HepG2 (cell line): Measurements from ENCODE around the gene IER2. TPM values are rescaled to one million over a fixed set of nuclear protein-coding genes. Genes with fewer than 3 reads are reported as not detected.

Experiments used
- ATAD3A ChIP-seq: sonication (generic); formaldehyde crosslinking; IDR thresholded peaks from 2 replicates; pipeline ENCODE4 v1.4.0; 2020; ENCODE audit warnings: missing genetic modification reagents
- FLYWCH1 ChIP-seq: sonication (generic); formaldehyde crosslinking; IDR thresholded peaks from 2 replicates; pipeline ENCODE4 v1.8.1; 2023; ENCODE audit warnings: mild to moderate bottlenecking, missing genetic modification reagents
- FOXJ3 ChIP-seq: sonication (generic); formaldehyde crosslinking; IDR thresholded peaks from 2 replicates; pipeline ENCODE4 v1.4.0; 2020; ENCODE audit warnings: missing genetic modification reagents, mild to moderate bottlenecking, borderline replicate concordance
- GABPB1 ChIP-seq: IDR thresholded peaks from 2 replicates; pipeline ENCODE4 v1.6.1; 2016; ENCODE audit warnings: mild to moderate bottlenecking, missing genetic modification reagents, moderate library complexity, missing compliant biosample characterization
- IKZF4 ChIP-seq: sonication (generic); formaldehyde crosslinking; IDR thresholded peaks from 2 replicates; pipeline ENCODE4 v1.5.1; 2020; ENCODE audit warnings: borderline replicate concordance, mild to moderate bottlenecking, low read depth, missing genetic modification reagents; ENCODE audit errors: not compliant biosample characterization
- KLF15 ChIP-seq: sonication (generic); formaldehyde crosslinking; IDR thresholded peaks from 2 replicates; pipeline ENCODE4 v1.8.1; 2023; ENCODE audit warnings: borderline replicate concordance, mild to moderate bottlenecking, inconsistent platforms, missing genetic modification reagents, mixed read lengths
- RFX3 ChIP-seq: IDR thresholded peaks from 2 replicates; pipeline ENCODE4 v1.6.1; 2016; ENCODE audit warnings: missing biosample characterization, missing genetic modification reagents
- ZC3H13 ChIP-seq: sonication (generic); formaldehyde crosslinking; IDR thresholded peaks from 2 replicates; pipeline ENCODE4 v1.8.1; 2023; ENCODE audit warnings: mild to moderate bottlenecking, missing genetic modification reagents, moderate library complexity
- ZFYVE20 ChIP-seq: sonication (generic); formaldehyde crosslinking; IDR thresholded peaks from 2 replicates; pipeline ENCODE4 v1.8.0; 2023; ENCODE audit warnings: low read depth, mild to moderate bottlenecking, moderate library complexity, missing genetic modification reagents, borderline replicate concordance
- ZNF619 ChIP-seq: sonication (generic); formaldehyde crosslinking; IDR thresholded peaks from 2 replicates; pipeline ENCODE4 v1.4.0; 2020; ENCODE audit warnings: mild to moderate bottlenecking, missing genetic modification reagents
- polyA plus RNA-seq, 8 experiments: library from polyadenylated mRNA; depleted of rRNA in 3 of 8; stranded (reverse) in 7 of 8; unstranded in 1 of 8; fragments of >200 nt; fragmentation: Illumina TruSeq in 4 of 8; extraction: Trizol in 4 of 8; gene quantifications; 2 replicates each; pipeline versions ENCODE4 v1.2.1 to v1.2.3, GENCODE V29; 2011 to 2016; ENCODE audit warnings: low read depth in 4 of 8, missing spikeins in 1 of 8, mixed read lengths in 1 of 8; ENCODE audit not compliant: insufficient read depth in 1 of 8
- total RNA-seq, 5 experiments: library from RNA; depleted of rRNA; stranded (reverse); fragments of >200 nt; fragmentation: Illumina TruSeq; extraction: Trizol; gene quantifications; 2 replicates each; pipeline ENCODE4 v1.2.3, GENCODE V29; 2016; ENCODE audit warnings: low read depth in 1 of 5
- TF ChIP-seq, protein P1 (sequence below): sonication (generic); formaldehyde crosslinking; IDR thresholded peaks from 2 replicates; pipeline ENCODE4 v1.5.0; 2020; ENCODE audit warnings: mild to moderate bottlenecking, missing genetic modification reagents
- TF ChIP-seq, protein P2 (sequence below): IDR thresholded peaks from 2 replicates; pipeline ENCODE4 v1.4.0; 2020; ENCODE audit warnings: mild to moderate bottlenecking, missing genetic modification reagents
- TF ChIP-seq, protein P3 (sequence below): IDR thresholded peaks from 2 replicates; pipeline ENCODE4 v1.6.1; 2012; ENCODE audit warnings: inconsistent platforms
- TF ChIP-seq, protein P4 (sequence below): sonication (generic); formaldehyde crosslinking; IDR thresholded peaks from 2 replicates; pipeline ENCODE4 v1.4.0; 2020; ENCODE audit warnings: missing genetic modification reagents, mild to moderate bottlenecking, borderline replicate concordance
- TF ChIP-seq, protein P5 (sequence below): sonication (generic); formaldehyde crosslinking; IDR thresholded peaks from 2 replicates; pipeline ENCODE4 v1.4.0; 2020; ENCODE audit warnings: missing genetic modification reagents, borderline replicate concordance
- TF ChIP-seq, protein P6 (sequence below): sonication (generic); formaldehyde crosslinking; IDR thresholded peaks from 2 replicates; pipeline ENCODE4 v1.8.0; 2022; ENCODE audit warnings: missing genetic modification reagents, low read depth, mild to moderate bottlenecking, borderline replicate concordance

The IER2 gene
- total and polyA plus RNA-seq, 2 of the 13 experiments (the other 11 are each of a cell fraction or from before 2014, with no cell fraction given), result 10.1 to 14.3 TPM

DNA sequence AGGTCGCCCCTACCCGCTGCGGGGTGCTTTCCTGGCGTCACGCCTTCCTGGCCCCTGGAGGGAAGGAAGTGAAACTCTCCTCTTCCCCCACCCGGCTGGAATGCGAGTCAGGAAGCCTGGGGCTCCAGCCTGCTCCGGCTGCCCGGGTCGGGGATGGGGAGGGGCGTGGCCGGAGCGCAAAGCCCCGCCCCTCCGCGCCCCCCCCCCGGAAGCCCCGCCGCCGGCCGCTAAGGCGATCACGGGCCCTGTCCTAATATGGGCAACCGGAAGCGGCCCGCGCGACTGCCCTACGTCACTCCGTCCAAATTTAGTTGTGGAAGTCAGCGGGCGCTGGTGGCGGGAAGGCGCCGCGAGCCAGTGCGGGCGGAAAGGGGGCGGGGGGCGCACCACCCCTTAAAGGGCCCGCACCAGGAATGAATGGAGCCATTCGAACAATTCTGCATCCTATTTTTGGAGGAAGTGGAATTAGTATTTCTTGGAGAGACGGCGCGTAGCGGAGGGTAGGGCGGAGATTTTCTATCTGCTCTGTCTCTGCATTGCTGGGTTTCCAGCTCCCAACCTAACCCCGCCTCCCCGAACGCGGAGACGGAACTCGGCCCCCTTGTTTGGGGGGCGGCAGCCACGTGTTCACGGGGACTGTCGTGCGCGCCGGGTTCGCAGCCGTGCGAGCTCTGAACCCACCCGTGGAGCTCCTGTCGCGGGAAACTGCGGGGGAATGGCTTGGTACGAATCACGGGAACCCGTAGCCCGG, 1.6 kb downstream of the IER2 start (continued):
- no peak for TF ChIP-seq ZFYVE20 (CRISPR knock-in tag)
- TF ChIP-seq, protein P1, sequence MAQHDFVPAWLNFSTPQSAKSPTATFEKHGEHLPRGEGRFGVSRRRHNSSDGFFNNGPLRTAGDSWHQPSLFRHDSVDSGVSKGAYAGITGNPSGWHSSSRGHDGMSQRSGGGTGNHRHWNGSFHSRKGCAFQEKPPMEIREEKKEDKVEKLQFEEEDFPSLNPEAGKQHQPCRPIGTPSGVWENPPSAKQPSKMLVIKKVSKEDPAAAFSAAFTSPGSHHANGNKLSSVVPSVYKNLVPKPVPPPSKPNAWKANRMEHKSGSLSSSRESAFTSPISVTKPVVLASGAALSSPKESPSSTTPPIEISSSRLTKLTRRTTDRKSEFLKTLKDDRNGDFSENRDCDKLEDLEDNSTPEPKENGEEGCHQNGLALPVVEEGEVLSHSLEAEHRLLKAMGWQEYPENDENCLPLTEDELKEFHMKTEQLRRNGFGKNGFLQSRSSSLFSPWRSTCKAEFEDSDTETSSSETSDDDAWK (CRISPR knock-in tag), result no peak
- no peak for TF ChIP-seq RFX3 (CRISPR knock-in tag)
- TF ChIP-seq FLYWCH1, result no peak; the same call in 1 of the 2 replicates
- TF ChIP-seq, protein P2, sequence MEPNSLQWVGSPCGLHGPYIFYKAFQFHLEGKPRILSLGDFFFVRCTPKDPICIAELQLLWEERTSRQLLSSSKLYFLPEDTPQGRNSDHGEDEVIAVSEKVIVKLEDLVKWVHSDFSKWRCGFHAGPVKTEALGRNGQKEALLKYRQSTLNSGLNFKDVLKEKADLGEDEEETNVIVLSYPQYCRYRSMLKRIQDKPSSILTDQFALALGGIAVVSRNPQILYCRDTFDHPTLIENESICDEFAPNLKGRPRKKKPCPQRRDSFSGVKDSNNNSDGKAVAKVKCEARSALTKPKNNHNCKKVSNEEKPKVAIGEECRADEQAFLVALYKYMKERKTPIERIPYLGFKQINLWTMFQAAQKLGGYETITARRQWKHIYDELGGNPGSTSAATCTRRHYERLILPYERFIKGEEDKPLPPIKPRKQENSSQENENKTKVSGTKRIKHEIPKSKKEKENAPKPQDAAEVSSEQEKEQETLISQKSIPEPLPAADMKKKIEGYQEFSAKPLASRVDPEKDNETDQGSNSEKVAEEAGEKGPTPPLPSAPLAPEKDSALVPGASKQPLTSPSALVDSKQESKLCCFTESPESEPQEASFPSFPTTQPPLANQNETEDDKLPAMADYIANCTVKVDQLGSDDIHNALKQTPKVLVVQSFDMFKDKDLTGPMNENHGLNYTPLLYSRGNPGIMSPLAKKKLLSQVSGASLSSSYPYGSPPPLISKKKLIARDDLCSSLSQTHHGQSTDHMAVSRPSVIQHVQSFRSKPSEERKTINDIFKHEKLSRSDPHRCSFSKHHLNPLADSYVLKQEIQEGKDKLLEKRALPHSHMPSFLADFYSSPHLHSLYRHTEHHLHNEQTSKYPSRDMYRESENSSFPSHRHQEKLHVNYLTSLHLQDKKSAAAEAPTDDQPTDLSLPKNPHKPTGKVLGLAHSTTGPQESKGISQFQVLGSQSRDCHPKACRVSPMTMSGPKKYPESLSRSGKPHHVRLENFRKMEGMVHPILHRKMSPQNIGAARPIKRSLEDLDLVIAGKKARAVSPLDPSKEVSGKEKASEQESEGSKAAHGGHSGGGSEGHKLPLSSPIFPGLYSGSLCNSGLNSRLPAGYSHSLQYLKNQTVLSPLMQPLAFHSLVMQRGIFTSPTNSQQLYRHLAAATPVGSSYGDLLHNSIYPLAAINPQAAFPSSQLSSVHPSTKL (CRISPR knock-in tag), result peak; percentile 43
- TF ChIP-seq ZNF619 (CRISPR knock-in tag), result no peak
- TF ChIP-seq, protein P3, sequence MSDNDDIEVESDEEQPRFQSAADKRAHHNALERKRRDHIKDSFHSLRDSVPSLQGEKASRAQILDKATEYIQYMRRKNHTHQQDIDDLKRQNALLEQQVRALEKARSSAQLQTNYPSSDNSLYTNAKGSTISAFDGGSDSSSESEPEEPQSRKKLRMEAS, result peak; percentile 94
- TF ChIP-seq, protein P4, sequence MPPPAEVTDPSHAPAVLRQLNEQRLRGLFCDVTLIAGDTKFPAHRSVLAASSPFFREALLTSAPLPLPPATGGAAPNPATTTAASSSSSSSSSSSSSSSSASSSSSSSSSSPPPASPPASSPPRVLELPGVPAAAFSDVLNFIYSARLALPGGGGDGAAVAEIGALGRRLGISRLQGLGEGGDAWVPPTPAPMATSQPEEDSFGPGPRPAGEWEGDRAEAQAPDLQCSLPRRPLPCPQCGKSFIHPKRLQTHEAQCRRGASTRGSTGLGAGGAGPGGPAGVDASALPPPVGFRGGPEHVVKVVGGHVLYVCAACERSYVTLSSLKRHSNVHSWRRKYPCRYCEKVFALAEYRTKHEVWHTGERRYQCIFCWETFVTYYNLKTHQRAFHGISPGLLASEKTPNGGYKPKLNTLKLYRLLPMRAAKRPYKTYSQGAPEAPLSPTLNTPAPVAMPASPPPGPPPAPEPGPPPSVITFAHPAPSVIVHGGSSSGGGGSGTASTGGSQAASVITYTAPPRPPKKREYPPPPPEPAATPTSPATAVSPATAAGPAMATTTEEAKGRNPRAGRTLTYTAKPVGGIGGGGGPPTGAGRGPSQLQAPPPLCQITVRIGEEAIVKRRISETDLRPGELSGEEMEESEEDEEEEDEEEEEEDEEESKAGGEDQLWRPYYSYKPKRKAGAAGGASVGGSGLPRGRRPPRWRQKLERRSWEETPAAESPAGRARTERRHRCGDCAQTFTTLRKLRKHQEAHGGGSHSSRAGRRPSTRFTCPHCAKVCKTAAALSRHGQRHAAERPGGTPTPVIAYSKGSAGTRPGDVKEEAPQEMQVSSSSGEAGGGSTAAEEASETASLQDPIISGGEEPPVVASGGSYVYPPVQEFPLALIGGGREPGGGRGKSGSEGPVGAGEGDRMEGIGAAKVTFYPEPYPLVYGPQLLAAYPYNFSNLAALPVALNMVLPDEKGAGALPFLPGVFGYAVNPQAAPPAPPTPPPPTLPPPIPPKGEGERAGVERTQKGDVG (CRISPR knock-in tag), result no peak; the same call in 1 of the 2 replicates
- peak; percentile 73 for TF ChIP-seq ZC3H13 (CRISPR knock-in tag)
- TF ChIP-seq KLF15 (CRISPR knock-in tag), result peak; percentile 47; the same call in 1 of the 2 replicates
- TF ChIP-seq, protein P5, sequence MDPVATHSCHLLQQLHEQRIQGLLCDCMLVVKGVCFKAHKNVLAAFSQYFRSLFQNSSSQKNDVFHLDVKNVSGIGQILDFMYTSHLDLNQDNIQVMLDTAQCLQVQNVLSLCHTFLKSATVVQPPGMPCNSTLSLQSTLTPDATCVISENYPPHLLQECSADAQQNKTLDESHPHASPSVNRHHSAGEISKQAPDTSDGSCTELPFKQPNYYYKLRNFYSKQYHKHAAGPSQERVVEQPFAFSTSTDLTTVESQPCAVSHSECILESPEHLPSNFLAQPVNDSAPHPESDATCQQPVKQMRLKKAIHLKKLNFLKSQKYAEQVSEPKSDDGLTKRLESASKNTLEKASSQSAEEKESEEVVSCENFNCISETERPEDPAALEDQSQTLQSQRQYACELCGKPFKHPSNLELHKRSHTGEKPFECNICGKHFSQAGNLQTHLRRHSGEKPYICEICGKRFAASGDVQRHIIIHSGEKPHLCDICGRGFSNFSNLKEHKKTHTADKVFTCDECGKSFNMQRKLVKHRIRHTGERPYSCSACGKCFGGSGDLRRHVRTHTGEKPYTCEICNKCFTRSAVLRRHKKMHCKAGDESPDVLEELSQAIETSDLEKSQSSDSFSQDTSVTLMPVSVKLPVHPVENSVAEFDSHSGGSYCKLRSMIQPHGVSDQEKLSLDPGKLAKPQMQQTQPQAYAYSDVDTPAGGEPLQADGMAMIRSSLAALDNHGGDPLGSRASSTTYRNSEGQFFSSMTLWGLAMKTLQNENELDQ, result no peak
- no peak for TF ChIP-seq ATAD3A (CRISPR knock-in tag)
- TF ChIP-seq IKZF4 (CRISPR knock-in tag), result no peak
- TF ChIP-seq GABPB1 (CRISPR knock-in tag), result peak; percentile 90
- TF ChIP-seq, protein P6, sequence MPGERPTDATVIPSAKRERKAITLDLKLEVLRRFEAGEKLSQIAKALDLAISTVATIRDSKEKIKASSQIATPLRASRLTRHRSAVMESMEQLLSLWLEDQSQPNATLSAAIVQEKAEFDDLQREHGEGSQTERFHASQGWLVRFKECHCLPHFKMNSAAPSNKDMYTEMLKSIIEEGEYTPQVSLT (CRISPR knock-in tag), result no peak
- no peak for TF ChIP-seq FOXJ3 (CRISPR knock-in tag)
